ENCODE results near the gene TNC. TPM values are rescaled to one million over a fixed set of nuclear protein-coding genes. Genes with fewer than 3 reads are reported as not detected.

Gene TNC
- polyA plus RNA-seq, 1 of the 3 experiments (the other 2 are of a cell fraction): 805 TPM

DNA sequence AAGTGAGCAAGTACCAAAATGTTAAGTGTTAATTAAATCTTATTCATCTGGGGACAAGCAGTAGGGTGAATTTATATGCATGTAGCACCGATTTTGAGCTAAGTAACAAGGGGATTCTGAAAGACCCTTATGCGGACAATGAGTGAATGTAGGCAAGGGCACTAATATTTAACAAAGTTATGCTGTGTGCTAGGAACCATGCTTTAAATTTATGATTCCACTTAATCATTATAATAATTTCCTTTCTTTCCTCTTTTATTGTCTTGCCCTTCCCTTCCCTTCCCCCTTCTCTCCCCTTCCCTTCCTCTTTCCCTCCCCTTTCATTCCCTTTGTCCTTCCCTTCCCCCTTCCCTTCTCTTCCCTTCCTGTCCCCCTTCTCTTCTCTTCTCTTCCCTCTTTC is 25.7 kb upstream of the TNC start (continued):
- TF ChIP-seq, protein P1, sequence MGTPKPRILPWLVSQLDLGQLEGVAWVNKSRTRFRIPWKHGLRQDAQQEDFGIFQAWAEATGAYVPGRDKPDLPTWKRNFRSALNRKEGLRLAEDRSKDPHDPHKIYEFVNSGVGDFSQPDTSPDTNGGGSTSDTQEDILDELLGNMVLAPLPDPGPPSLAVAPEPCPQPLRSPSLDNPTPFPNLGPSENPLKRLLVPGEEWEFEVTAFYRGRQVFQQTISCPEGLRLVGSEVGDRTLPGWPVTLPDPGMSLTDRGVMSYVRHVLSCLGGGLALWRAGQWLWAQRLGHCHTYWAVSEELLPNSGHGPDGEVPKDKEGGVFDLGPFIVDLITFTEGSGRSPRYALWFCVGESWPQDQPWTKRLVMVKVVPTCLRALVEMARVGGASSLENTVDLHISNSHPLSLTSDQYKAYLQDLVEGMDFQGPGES (IDR thresholded peaks at IDR 0.05; ENCODE audit: low read depth, low read length): no peak

DNA sequence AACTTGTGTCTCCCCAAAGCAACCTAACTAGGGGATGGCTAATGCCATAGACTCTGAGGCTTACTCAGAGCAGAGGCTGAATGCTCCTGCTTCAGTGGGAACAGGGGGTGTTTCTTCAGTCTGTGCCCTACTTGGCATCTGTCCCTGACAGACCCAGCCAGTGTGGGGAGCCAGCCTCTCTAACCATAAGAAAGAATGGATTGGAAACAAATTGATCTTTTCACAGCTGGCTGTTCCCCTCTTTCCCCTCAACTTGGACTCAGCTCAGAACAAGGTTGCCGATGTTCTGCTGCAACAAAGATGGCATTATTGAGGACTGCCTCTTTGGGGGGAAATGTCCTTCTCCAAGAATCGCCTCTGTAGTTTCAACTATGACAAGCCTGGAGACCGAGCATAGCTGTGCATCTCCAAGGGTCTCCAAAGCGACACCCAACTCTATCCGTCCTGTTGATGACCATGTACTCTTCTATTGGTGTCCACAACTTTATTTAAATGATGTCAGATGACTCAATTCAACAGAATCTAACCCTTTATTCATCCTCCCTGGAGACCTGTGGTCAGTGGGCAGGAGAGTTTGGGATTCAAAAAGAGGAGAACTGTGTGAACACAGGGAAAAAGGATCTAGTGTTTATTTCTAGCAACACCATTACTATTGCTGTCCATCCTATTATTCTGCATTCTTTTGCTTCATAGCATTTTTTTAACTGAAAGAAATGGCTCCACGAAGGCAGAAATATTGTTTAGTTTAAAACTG is 24.7 kb upstream of the TNC start:
- H2AFZ ChIP-seq (ENCODE audit: low read depth): no peak overlapping the region
- no peak for DNase-seq
- ChIA-PET POLR2A (no interaction called here), CTCF (no interaction called here)
- H3F3A ChIP-seq (replicated peaks; ENCODE audit: insufficient read depth): peaks cover 20% of the 10 kb centered on the region
- no peaks in the 10 kb centered on the region for H4K20me1 ChIP-seq (ENCODE audit: insufficient read depth)
- no peak overlapping the region for H3K4me2 ChIP-seq
- H3K27ac ChIP-seq (ENCODE audit: low read depth in 2 of 2, low read length in 1 of 2): no peak overlapping the region
- H3K79me2 ChIP-seq (ENCODE audit: insufficient read depth): no peaks in the 10 kb centered on the region
- no peaks in the 10 kb centered on the region for H3K9me3 ChIP-seq
- H3K27me3 ChIP-seq (ENCODE audit: insufficient read depth): no peaks in the 10 kb centered on the region
- TF ChIP-seq TCF12 (IDR thresholded peaks at IDR 0.05) (no peak), SIN3A (IDR thresholded peaks at IDR 0.05; ENCODE audit: borderline replicate concordance, low read depth, low read length) (no peak), FOSL2 (IDR thresholded peaks at IDR 0.05; ENCODE audit: borderline replicate concordance, low read depth) (no peak), ELF1 (IDR thresholded peaks at IDR 0.05) (no peak), TAF1 (IDR thresholded peaks at IDR 0.05; ENCODE audit: borderline replicate concordance, low read depth, low read length) (no peak), GATA2 (CRISPR knock-in tag; IDR thresholded peaks at IDR 0.05) (no peak), SMC3 (IDR thresholded peaks at IDR 0.05; ENCODE audit: low read depth, low read length) (no peak), POLR2AphosphoS5 (IDR thresholded peaks at IDR 0.05; ENCODE audit: low read depth, low read length) (no peak), FOXJ3 (CRISPR knock-in tag; IDR thresholded peaks at IDR 0.05) (no peak), MXI1 (IDR thresholded peaks at IDR 0.05; ENCODE audit: low read depth, low read length) (no peak), TEAD4 (IDR thresholded peaks at IDR 0.05; ENCODE audit: borderline replicate concordance, insufficient read depth) (no peak), RCOR1 (IDR thresholded peaks at IDR 0.05; ENCODE audit: low read length) (no peak), FOXM1 (IDR thresholded peaks at IDR 0.05; ENCODE audit: low read depth) (no peak)
- TF ChIP-seq, protein P2, sequence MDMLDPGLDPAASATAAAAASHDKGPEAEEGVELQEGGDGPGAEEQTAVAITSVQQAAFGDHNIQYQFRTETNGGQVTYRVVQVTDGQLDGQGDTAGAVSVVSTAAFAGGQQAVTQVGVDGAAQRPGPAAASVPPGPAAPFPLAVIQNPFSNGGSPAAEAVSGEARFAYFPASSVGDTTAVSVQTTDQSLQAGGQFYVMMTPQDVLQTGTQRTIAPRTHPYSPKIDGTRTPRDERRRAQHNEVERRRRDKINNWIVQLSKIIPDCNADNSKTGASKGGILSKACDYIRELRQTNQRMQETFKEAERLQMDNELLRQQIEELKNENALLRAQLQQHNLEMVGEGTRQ (IDR thresholded peaks at IDR 0.05; ENCODE audit: borderline replicate concordance, low read depth, low read length): no peak
- TF ChIP-seq, protein P3, sequence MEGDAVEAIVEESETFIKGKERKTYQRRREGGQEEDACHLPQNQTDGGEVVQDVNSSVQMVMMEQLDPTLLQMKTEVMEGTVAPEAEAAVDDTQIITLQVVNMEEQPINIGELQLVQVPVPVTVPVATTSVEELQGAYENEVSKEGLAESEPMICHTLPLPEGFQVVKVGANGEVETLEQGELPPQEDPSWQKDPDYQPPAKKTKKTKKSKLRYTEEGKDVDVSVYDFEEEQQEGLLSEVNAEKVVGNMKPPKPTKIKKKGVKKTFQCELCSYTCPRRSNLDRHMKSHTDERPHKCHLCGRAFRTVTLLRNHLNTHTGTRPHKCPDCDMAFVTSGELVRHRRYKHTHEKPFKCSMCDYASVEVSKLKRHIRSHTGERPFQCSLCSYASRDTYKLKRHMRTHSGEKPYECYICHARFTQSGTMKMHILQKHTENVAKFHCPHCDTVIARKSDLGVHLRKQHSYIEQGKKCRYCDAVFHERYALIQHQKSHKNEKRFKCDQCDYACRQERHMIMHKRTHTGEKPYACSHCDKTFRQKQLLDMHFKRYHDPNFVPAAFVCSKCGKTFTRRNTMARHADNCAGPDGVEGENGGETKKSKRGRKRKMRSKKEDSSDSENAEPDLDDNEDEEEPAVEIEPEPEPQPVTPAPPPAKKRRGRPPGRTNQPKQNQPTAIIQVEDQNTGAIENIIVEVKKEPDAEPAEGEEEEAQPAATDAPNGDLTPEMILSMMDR (IDR thresholded peaks at IDR 0.05): no peak
- no peak overlapping the region for H3K9ac ChIP-seq
- H3K4me1 ChIP-seq (ENCODE audit: control insufficient read depth in 1 of 2, insufficient read depth in 2 of 2, low read depth in 1 of 2, low read length in 1 of 2): peaks cover 0 to 9% of the 10 kb centered on the region in 2 experiments; a peak in 2 of 4 replicates
- H3K4me3 ChIP-seq (ENCODE audit: low read depth in 2 of 2, low read length in 1 of 2): no peak overlapping the region
- no peaks in the 10 kb centered on the region for H3K36me3 ChIP-seq (replicated peaks in 1 of 2; ENCODE audit: control insufficient read depth in 1 of 2, insufficient read depth in 2 of 2, low read length in 1 of 2)
- no peaks in the 10 kb centered on the region for H3K9me2 ChIP-seq
- WGBS (ENCODE audit: low lambda C conversion rate): 78% methylated on average over 6 of the region's 6 CpGs

Measured in SK-N-SH (cell line).